HG03097 (cell line): Measurements from ENCODE around the gene SMARCA2.

Experiments used
- ATAC-seq: cut with Tn5 transposase; IDR thresholded peaks from one replicate; pipeline ENCODE4 v1.9.1; 2021; ENCODE audit not compliant: unreplicated experiment, low FRiP score

SMARCA2 gene

GRCh38 chr9:2086971-2087370 is 71.8 kb downstream of the SMARCA2 start:
- no peak for ATAC-seq

- no peak for ATAC-seq
These were observed 72.6 kb downstream of the SMARCA2 start for GRCh38 chr9:2087500-2088313.

GRCh38 chr9:2093920-2094597 is 78.9 kb downstream of the SMARCA2 start:
- ATAC-seq: no peak

GRCh38 chr9:2096376-2096970 is 81.3 kb downstream of the SMARCA2 start:
- no peak for ATAC-seq

GRCh38 chr9:2106666-2107065 is 91.5 kb downstream of the SMARCA2 start:
- ATAC-seq: no peak

- ATAC-seq: no peak
These were observed 92.8 kb downstream of the SMARCA2 start for GRCh38 chr9:2107906-2108451.

- ATAC-seq: no peak
These were observed 94.0 kb downstream of the SMARCA2 start for GRCh38 chr9:2109069-2109650.

GRCh38 chr9:2110036-2110435 is 94.9 kb downstream of the SMARCA2 start:
- no peak for ATAC-seq

- ATAC-seq: no peak
These were observed 100.9 kb downstream of the SMARCA2 start for GRCh38 chr9:2116073-2116472.

GRCh38 chr9:2117527-2117926 is 102.4 kb downstream of the SMARCA2 start:
- ATAC-seq: no peak

- ATAC-seq: no peak
These were observed 104.4 kb downstream of the SMARCA2 start for GRCh38 chr9:2119566-2119965.

GRCh38 chr9:2120926-2121689 is 106.0 kb downstream of the SMARCA2 start:
- ATAC-seq: no peak

GRCh38 chr9:2122299-2122698 is 107.2 kb downstream of the SMARCA2 start:
- ATAC-seq: no peak

- ATAC-seq: peak; percentile 66
These were observed 110.8 kb downstream of the SMARCA2 start for GRCh38 chr9:2125906-2126305.

GRCh38 chr9:2126331-2126803 is 111.2 kb downstream of the SMARCA2 start:
- no peak for ATAC-seq

- ATAC-seq: no peak
These were observed 112.3 kb downstream of the SMARCA2 start for GRCh38 chr9:2127486-2127885.

GRCh38 chr9:2128141-2128540 is 113.0 kb downstream of the SMARCA2 start:
- ATAC-seq: no peak

- no peak for ATAC-seq
These were observed 113.5 kb downstream of the SMARCA2 start for GRCh38 chr9:2128618-2129017.

GRCh38 chr9:2130941-2131340 is 115.8 kb downstream of the SMARCA2 start:
- no peak for ATAC-seq

- no peak for ATAC-seq
These were observed 117.4 kb downstream of the SMARCA2 start for GRCh38 chr9:2132484-2133082.
